ENCODE results near the gene VWA7. TPM values are rescaled to one million over a fixed set of nuclear protein-coding genes. Genes with fewer than 3 reads are reported as not detected.

Gene VWA7
- total RNA-seq, 1 donor from 2014 or later, result 1.8 TPM

- H3K27ac Mint-ChIP-seq, result no peak overlapping the region
- H3K9me3 Mint-ChIP-seq, result no peaks in the 10 kb centered on the region
- H3K36me3 Mint-ChIP-seq, result no peaks in the 10 kb centered on the region
- TF ChIP-seq CTCF (IDR thresholded peaks at IDR 0.05; ENCODE audit: unreplicated experiment), result no peak
- H3K27me3 Mint-ChIP-seq (ENCODE audit: low read depth), result no peaks in the 10 kb centered on the region
- no peak overlapping the region for H3K4me3 Mint-ChIP-seq
- H3K4me1 Mint-ChIP-seq, result peaks cover 12% of the 10 kb centered on the region
- no peak for DNase-seq (ENCODE audit: low spot score in 2 of 2, unreplicated experiment in 2 of 2)
Observed at GRCh38 chr6:31775184-31775583, 1.9 kb downstream of the VWA7 start.

- DNase-seq (ENCODE audit: low spot score in 2 of 2, unreplicated experiment in 2 of 2), result no peak
- no peak overlapping the region for H3K27ac Mint-ChIP-seq
- H3K9me3 Mint-ChIP-seq, result no peaks in the 10 kb centered on the region
- H3K36me3 Mint-ChIP-seq, result no peaks in the 10 kb centered on the region
- TF ChIP-seq CTCF (IDR thresholded peaks at IDR 0.05; ENCODE audit: unreplicated experiment), result no peak
- peaks cover 11% of the 10 kb centered on the region for H3K4me1 Mint-ChIP-seq
- no peak overlapping the region for H3K4me3 Mint-ChIP-seq
- H3K27me3 Mint-ChIP-seq (ENCODE audit: low read depth), result no peaks in the 10 kb centered on the region
Observed at GRCh38 chr6:31771992-31772358, 5.2 kb downstream of the VWA7 start.

- no peaks in the 10 kb centered on the region for H3K9me3 Mint-ChIP-seq
- H3K27ac Mint-ChIP-seq, result no peak overlapping the region
- H3K4me1 Mint-ChIP-seq, result peaks cover 3% of the 10 kb centered on the region
- no peak for TF ChIP-seq CTCF (IDR thresholded peaks at IDR 0.05; ENCODE audit: unreplicated experiment)
- no peak for DNase-seq (ENCODE audit: low spot score in 2 of 2, unreplicated experiment in 2 of 2)
- H3K27me3 Mint-ChIP-seq (ENCODE audit: low read depth), result no peaks in the 10 kb centered on the region
- no peak overlapping the region for H3K4me3 Mint-ChIP-seq
- H3K36me3 Mint-ChIP-seq, result no peaks in the 10 kb centered on the region
Observed at GRCh38 chr6:31770860-31771259, 6.3 kb downstream of the VWA7 start.

GRCh38 chr6:31769684-31770371 is 7.3 kb downstream of the VWA7 start:
- Mint-ChIP-seq H3K4me3 (no peak overlapping the region), H3K9me3 (no peaks in the 10 kb centered on the region), H3K4me1 (no peaks in the 10 kb centered on the region), H3K27ac (no peak overlapping the region), H3K36me3 (no peaks in the 10 kb centered on the region), H3K27me3 (ENCODE audit: low read depth) (no peaks in the 10 kb centered on the region)
- no peak for DNase-seq (ENCODE audit: low spot score in 2 of 2, unreplicated experiment in 2 of 2)
- peak; percentile 37 for TF ChIP-seq CTCF (IDR thresholded peaks at IDR 0.05; ENCODE audit: unreplicated experiment)

- Mint-ChIP-seq H3K4me1 (peaks cover 8% of the 10 kb centered on the region), H3K9me3 (no peaks in the 10 kb centered on the region), H3K27ac (no peak overlapping the region), H3K36me3 (no peaks in the 10 kb centered on the region), H3K4me3 (no peak overlapping the region), H3K27me3 (ENCODE audit: low read depth) (no peaks in the 10 kb centered on the region)
- no peak for TF ChIP-seq CTCF (IDR thresholded peaks at IDR 0.05; ENCODE audit: unreplicated experiment)
- DNase-seq (ENCODE audit: low spot score in 2 of 2, unreplicated experiment in 2 of 2), result no peak
Observed at GRCh38 chr6:31768363-31769257, 8.5 kb downstream of the VWA7 start.
